GM19240 (cell line): ENCODE results near the gene MRPL43.

Source experiments
- DNase-seq: peaks from one replicate; pipeline ENCODE4 v3.0.0; 2011; ENCODE audit warnings: low spot score; ENCODE audit not compliant: insufficient read length

Gene MRPL43

GRCh38 chr10:101020427-101021075, 33.3 kb upstream of the MRPL43 start:
- no peak for DNase-seq

- no peak for DNase-seq
Measured at GRCh38 chr10:101019440-101019703, 32.1 kb upstream of the MRPL43 start.

- DNase-seq = no peak
Measured at GRCh38 chr10:101018600-101019439, 31.5 kb upstream of the MRPL43 start.

DNA sequence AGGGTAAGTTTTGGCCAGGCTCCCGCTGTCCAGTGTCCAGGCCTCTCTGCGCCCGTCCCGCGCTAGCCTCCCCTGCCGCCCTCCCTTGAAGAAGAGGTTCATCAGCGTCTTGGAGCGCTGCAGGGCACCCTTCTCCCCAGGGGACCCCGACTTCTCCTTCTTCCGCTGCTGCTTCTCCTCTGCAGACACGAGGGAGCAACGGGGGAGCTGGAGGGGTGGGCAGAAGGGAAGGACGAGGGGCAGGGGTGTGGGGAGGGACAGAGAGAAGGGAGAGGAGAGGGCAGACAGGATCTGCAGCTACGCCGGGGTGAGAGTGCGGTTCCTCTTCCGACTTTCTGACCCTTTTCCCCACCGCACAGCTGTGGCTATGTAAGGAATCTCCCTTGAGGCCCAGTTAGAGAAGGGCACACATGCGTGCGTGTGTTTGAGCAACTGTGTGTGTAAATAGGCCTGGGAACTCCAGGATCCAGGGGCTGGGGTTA, 30.9 kb upstream of the MRPL43 start:
- no peak for DNase-seq

- DNase-seq = no peak
Measured at GRCh38 chr10:101016814-101017213, 29.5 kb upstream of the MRPL43 start.

DNA sequence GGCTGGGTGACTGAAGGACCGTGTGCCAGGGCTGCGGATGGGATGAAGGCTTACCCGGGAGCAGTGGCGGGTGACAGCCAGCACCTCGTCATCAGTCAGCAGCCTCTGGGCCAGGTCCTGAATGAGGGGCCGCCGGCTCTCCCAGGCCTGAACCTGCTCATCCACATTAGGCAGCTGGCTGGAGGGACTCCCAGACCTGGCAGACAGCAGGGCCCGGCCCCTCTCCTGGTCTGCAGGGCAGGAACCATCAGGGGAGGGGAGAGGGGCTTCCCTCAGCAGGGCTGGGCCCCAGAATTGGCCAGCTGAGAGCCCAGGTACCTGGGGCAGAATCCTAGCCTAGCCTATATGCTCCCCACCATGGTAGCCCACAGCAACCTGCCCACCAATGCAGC, 28.3 kb upstream of the MRPL43 start:
- DNase-seq = no peak

DNA sequence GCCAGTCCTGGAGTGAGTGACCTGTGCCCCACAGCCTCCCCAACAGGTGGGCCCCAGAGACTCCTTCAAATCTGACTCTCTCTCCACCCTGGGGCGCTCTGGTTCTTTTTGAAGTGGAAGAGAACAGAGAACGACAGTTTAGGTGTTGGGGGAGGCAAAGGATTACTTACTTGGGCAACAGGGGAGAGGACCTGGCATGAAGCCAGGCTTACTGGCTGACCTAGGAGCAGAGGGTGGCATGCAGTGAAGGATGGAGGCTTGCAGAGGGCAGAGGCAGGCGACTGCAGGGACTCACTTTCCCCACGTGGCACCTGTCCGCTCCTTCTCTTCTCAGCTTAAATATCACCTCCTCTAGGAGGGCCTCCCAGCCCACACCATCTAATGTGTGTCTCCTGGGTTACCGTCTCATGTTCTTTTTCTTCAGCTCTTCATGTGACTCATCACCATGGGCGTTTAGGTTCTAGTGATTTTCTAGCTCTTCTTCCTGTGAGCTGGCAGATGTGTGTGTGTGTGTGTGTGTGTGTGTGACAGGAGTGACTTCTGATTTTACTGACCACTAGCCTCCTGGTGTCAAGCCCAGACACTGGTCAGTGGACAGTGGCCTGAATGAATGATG, 27.8 kb upstream of the MRPL43 start:
- DNase-seq = no peak

GRCh38 chr10:101014230-101014884, 27.1 kb upstream of the MRPL43 start:
- DNase-seq = peak; percentile 91

- DNase-seq = no peak
Measured at GRCh38 chr10:101013365-101013825, 26.1 kb upstream of the MRPL43 start.

GRCh38 chr10:101012525-101013364, 25.4 kb upstream of the MRPL43 start:
- peak; percentile 94 for DNase-seq

DNA sequence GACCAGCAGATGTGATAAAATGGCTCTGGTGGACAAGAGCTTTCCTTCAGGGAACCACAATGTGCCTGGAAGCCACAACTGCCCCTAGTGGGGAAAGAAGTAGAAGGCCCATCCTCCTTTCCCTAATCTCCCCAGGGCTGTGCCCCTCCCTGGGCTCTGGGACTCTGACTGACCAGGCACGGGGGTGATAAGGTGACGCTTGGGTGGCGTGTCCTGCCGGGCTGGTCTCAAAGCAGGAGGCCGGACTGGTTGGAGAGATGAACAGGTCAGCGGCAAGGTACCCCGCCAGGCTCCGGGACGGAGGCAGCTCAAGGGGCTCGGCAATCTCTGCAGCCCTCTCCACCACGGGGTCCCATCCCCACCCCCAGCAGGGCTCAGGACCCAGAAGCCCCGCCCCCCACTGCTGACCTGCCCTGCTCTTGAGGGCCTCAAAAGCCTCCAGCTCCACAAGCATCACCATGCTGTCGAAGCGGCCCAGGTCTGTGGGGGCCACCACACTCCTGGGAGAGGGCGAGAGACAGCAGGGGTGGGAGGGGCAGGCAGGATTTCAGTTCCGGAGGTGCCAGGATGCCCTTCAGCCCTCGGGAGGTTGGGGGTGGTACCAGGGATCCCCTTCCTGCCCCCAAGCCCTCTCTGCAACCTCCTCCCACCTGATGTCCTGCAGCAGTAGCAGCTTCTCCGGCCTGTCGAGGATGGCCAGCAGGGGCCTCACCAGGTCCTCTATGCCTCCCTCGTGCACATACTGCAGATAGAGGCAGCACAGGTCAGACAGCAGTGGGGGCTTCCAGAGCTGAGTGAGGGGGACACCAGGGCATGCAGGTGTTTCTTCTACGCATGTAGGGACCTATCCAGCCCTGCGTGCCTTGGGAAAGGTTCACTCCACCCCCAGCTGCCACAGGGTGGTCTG, 24.5 kb upstream of the MRPL43 start:
- DNase-seq = no peak

- DNase-seq = no peak
Measured at GRCh38 chr10:101010329-101010728, 23.0 kb upstream of the MRPL43 start.

- DNase-seq = no peak
Measured at GRCh38 chr10:101008823-101009423, 21.6 kb upstream of the MRPL43 start.

DNA sequence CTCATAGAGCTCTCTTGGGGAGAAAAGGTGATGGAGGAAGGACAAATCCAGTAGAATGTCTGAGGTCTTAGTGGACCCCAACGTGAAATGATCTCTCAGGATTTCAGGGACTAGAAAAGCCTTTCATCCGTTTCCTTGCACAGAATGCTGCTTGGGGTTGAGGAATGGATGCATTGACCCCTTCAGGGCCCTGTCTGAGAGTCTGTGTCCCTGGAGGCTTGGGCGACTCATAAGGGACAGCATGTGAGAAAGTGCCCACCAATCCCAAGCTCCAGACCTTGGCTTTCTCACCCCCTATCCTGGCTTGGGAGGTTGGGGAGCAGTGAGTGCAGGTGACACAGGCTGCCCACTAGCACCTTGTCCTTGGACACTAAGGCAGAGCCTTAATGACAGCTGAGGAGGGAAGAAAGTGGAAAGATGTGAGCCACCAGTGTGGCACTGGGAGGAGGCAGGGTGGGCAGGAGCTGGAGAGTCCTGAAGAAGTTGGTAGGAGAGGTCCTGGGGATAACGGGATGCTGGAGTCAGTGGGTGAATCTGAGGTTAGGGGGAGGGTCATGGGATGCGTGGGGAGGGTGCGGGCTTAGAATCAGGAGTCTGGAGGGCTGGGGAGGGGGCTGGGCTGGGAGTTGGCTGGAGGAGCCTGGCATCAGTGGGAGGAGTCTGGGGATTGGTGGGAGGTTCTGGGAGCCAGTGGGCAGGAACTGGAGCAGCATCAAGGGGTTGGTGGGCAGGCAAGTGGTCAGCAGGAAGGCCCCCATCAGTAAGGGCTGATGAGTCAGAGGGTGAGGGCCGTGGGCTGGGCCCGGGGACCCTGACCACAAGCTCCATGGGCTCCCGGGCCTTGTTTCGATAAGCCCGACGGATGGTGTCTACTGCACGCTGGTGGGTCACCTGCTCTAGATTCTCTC, 20.9 kb upstream of the MRPL43 start:
- DNase-seq = no peak

DNA sequence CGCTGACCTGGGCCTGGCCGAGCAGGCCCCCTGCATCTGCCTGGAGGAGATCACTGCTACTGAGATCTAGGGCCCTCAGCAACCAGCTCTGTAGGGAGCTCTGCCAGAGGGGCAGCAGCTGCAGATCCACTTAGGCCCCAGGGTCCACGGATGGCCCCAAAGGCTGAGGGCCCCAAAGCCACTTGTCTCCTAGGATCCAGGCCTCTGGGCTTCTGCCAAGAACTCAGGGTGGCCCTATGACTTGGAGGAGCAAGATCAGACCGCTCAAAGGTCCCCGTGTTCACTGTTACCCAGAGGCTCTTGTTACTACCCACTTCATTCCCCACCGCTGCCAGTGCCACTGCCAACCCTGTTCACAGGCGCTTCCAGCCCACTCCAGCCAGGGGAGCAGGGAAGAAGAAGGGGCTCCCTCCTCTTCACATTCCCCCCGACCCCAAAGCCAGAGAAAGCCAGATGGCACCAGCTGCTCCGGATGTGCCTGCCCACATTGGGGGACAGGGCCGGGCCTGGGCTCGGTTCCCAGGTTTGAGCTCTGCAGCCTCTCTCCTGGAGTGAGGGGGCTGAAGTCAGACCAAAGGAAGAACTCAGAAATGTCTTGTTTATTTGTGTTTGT, 19.9 kb upstream of the MRPL43 start:
- DNase-seq = no peak

DNA sequence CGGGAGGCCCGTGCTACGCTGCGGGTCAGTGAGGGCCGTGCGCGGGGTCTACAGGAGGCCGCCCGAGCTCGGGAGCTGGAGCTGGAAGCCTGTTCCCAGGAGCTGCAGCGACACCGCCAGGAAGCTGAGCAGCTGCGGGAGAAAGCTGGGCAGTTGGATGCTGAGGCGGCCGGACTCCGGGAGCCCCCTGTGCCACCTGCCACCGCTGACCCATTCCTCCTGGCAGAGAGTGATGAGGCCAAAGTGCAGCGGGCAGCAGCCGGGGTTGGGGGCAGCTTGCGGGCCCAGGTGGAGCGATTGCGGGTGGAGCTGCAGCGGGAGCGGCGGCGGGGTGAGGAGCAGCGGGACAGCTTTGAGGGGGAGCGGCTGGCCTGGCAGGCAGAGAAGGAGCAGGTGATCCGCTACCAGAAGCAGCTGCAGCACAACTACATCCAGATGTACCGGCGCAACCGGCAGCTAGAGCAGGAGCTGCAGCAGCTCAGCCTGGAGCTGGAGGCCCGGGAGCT, 19.3 kb upstream of the MRPL43 start:
- no peak for DNase-seq

GRCh38 chr10:101005869-101006567, 18.7 kb upstream of the MRPL43 start:
- no peak for DNase-seq
